NCI-H1436 treated with DMSO at 0.1 percent for 48 hours (cell line): ENCODE measurements around the gene SRGAP3.

ENCODE experiments used
- DNase-seq: peaks from one replicate; lab custom pipeline; 2025; lab: John Stamatoyannopoulos, UW

The SRGAP3 gene

GRCh38 chr3:9045371-9045770, 204.1 kb downstream of the SRGAP3 start:
- no peak for DNase-seq

GRCh38 chr3:9043063-9043462, 206.4 kb downstream of the SRGAP3 start:
- no peak for DNase-seq

- DNase-seq, result no peak
These were observed 207.8 kb downstream of the SRGAP3 start for GRCh38 chr3:9041626-9042025.

GRCh38 chr3:9040996-9041395, 208.4 kb downstream of the SRGAP3 start:
- DNase-seq, result no peak

GRCh38 chr3:9037144-9037711, 212.2 kb downstream of the SRGAP3 start:
- DNase-seq, result no peak

- DNase-seq, result no peak
These were observed 212.9 kb downstream of the SRGAP3 start for GRCh38 chr3:9036404-9037131.

- DNase-seq, result no peak
These were observed 213.5 kb downstream of the SRGAP3 start for GRCh38 chr3:9035961-9036360.

GRCh38 chr3:9035473-9035872, 214.0 kb downstream of the SRGAP3 start:
- DNase-seq, result no peak

GRCh38 chr3:9033867-9034266, 215.6 kb downstream of the SRGAP3 start:
- DNase-seq, result no peak

GRCh38 chr3:9032231-9032777, 217.1 kb downstream of the SRGAP3 start:
- no peak for DNase-seq

- no peak for DNase-seq
These were observed 219.4 kb downstream of the SRGAP3 start for GRCh38 chr3:9030034-9030433.

- no peak for DNase-seq
These were observed 221.3 kb downstream of the SRGAP3 start for GRCh38 chr3:9028134-9028533.

GRCh38 chr3:9026320-9027045, 223.0 kb downstream of the SRGAP3 start:
- no peak for DNase-seq

- no peak for DNase-seq
These were observed 225.1 kb downstream of the SRGAP3 start for GRCh38 chr3:9024341-9024740.

GRCh38 chr3:9023226-9023590, 226.2 kb downstream of the SRGAP3 start:
- DNase-seq, result no peak

- no peak for DNase-seq
These were observed 226.9 kb downstream of the SRGAP3 start for GRCh38 chr3:9022305-9023225.

GRCh38 chr3:9021271-9022009, 228.0 kb downstream of the SRGAP3 start:
- DNase-seq, result no peak

GRCh38 chr3:9020426-9020825, 229.0 kb downstream of the SRGAP3 start:
- no peak for DNase-seq

- no peak for DNase-seq
These were observed 230.0 kb downstream of the SRGAP3 start for GRCh38 chr3:9019259-9019961.

GRCh38 chr3:9015250-9015649, 234.2 kb downstream of the SRGAP3 start:
- DNase-seq, result no peak
